GM19351 (cell line): ENCODE measurements around the gene CUTA.
A peak's percentile ranks its signal among the peaks of the same experiment; 100 is the strongest.

Experiments
- ATAC-seq: cut with Tn5 transposase; IDR thresholded peaks from one replicate; pipeline ENCODE4 v1.9.1; 2021; ENCODE audit warnings: mild to moderate bottlenecking, moderate library complexity; ENCODE audit not compliant: unreplicated experiment

Gene CUTA

DNA sequence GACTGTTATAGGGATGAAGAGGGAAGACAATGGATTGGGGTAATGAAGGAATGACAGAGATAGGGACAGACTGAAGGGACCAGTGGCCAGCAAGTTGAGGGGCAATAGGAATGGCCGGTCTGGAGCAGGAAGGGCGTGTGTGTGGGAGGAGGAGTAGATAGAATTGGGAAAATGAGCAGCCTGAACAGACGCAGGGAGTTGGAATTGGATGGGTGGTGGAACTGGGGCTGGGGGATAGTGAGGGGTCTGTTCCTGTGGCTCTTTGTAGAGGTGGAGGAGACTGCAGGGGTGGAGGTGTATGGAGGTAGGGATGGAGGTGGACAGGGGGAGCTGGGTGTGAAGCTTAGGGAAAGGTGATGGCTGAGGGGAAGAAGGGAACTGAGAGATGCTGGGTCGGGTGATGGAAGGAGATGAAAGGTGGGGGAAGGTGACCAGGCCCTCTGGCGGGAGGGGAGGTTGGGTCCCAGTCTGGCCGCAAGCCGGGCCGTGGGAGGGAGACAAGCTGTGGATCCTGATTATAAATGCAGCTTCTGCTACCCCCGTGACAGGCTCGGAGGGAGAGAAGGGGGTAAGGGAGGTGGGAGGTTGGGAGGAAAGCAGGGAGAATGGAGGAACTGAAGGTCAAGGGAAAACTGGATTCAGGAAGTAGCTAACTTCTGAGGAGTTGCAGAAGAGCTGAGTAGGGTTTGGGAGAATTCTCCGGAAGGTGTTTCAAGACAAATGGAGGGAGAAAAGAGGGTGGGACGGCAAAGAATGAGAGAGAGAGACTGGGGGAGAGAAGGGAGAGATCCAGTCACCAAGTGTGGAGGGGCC lies 7.2 kb upstream of the CUTA start:
- ATAC-seq = no peak

DNA sequence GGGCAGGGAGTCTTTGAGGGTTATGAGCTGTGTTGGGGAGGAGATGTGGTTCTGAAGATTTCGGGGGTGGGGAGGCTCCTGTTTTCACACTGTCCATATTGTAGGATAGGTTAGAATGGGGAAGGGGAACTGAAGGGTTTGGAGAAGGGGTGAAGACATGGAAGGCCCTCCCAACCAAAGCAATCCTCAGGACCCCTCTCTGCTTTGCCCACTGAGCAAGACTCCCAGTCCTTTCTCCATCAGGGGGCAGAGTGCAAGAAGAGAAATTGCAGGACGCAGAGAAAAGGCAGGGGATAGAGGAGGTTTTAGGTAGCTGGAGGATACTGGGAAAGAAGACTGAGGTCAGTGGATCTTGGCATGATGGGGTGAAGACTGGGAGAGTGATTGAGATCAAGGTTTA lies 5.9 kb upstream of the CUTA start:
- no peak for ATAC-seq

DNA sequence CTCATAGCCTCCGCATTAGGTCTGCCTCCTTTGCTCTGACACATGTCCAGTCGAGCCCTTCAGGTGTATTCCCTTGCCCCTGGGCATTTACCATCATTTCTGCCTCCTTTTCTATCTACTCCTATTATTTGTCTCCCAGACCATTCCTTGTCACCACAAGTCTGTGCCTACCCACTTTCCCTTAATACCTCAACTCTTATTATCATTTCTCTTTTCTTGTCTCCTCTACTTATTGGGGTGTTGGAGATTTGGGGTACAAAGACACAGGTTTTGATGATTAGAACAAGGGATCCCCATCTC lies 3.4 kb upstream of the CUTA start:
- no peak for ATAC-seq

DNA sequence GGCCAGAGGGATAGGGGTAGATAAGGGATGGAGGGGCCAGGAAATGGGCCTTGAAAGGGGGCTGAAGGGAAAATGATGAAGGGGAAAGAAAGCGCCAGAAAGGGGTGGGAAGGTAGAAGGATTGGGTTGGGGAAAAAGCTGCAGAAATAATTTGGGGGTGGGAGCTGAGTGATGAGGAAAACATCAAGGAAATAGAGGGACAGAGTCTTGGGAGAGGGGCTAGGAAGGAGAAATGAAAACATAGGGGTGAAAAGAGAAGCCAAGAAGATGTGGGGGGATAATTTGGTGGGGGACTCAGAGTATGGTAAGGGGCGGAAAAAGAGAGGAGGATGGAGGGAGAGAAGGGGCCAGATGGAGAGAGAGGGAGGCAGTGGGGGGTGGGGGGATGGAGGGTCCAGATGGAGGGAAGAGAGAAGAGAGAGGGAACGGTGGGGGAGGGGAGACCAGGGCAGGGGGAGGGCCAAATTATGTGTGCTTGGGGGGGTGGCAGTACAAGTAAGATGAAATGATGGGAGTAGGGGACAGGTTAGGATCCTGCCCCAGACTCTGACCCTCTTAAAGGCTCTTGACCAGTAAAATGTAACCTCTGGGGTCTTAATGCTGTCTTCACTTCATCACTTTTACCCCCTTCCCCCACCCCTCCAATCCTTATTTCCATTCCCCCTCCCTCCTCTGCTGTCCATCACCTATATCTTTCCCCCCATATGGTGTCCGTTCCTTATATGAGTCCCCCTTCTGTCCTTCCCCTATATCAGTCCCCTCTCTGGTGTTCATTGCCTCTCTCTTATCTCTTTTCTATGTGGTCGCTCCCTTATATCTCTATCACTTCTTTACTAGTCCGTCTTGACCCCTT lies 2.8 kb upstream of the CUTA start:
- no peak for ATAC-seq

DNA sequence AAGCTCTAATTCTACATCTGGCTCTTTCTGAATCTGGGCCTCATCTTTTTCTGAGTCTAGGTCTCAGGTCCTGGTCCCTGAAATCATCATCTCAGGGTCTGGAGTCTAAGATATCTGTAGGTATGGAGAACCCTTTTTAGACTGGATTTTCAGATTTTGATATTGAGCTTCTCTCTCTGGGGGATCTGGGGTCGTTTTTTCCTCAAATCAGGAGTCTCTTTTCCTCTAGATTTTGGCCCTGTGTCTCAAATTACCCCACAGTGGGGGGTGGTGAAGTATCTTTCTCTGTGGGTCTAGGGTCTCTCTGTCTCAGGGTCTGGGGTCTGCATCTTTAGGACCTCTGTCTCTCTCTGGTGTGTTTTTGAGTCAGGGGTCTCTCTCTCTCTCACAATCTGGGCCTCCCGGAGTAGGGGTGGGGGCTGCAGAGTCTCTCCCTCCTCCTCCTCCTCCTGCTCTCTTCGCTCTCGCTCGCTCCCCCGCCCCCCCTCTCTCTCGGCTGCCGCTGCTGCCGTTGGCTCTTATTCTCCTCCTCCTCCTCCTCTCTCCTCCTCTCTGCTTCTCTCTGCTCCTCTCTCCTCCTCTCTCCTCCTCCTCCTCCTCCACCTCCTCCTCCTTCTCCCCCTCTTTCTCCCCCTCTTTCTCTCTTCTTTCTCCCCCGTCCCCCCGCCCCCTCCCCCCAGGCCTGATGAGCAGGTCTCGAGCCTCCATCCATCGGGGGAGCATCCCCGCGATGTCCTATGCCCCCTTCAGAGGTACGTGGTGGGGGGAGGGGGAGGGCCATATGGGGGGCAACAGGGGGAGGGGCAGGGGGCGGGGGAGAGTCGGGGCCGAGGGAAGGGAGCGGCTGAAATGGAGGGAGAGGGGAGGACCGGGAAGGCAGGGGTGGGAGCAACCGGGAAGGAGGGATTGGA lies 1.9 kb upstream of the CUTA start, which contains the start of gene SYNGAP1:
TSS of gene SYNGAP1 (plus strand) at position 486 of the 911 bp plus-strand sequence. CDS start at position 686, 200 bp downstream.
- no peak for ATAC-seq

DNA sequence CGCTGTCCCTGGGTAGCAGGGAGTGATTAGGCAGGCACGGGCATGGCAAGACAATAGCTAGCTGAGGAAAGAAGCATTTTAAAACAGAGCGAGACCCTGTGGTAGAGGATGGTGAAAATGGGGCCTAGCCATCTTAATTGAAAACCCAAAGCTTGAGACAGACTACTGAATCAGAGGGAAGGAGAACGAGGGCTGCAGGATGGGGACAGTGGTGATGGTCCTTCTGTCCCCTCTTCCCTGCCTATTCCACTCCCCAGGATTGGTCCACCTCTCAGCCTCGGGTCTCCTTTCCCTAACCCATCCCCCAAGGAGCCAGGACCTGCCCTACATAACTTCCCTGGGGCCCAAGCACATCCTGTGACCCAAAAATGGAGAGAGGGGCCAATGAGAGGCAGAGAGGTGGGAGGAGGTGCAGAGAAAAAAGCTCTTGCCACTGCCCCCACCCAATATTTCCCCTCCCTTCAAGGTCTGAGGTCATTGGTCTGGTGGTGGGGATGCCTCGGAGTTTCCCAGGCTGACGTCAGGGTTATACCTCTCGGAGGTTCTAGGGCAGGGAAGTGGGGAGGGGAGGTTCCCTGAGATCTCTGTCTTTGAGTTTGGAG lies 884 bp upstream of the CUTA start:
- ATAC-seq = no peak

DNA sequence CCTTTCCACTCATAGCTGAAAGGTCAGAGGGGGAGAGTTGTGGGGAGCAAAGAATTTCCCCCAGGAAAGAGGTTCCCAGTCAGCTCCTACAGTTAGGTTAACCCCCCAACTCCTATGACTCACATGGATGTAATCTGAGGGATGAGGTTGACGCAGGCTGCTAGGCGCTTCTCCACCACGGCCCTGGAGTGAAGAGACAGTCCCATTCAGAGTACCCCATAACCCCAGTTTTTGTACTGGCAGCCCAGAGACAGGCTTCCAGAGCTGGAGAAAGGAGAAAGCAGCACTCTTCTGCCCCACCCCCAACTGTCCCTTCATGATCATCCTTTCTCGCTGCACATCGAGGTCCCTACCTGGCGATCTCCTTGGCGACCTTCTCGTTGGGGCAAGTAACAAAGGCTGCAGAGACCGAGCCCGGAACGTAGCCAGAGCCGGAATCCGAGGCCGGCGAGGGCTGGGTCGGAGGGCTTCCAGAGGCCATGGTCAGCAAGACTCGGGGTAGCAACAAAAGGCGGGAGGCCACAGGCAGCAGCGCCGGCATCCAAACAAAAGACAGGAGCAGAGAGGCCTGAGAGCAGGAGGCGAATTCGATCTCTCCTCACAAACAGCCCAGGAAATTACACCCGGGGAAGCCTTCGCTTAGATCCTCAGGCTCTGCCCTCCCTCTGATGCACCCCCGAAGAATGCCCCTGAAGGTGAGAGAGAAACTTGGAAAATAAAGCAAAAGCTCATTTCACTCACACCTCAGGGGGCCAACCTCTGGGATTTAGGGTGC lies 592 bp downstream of the CUTA start:
- ATAC-seq = no peak

DNA sequence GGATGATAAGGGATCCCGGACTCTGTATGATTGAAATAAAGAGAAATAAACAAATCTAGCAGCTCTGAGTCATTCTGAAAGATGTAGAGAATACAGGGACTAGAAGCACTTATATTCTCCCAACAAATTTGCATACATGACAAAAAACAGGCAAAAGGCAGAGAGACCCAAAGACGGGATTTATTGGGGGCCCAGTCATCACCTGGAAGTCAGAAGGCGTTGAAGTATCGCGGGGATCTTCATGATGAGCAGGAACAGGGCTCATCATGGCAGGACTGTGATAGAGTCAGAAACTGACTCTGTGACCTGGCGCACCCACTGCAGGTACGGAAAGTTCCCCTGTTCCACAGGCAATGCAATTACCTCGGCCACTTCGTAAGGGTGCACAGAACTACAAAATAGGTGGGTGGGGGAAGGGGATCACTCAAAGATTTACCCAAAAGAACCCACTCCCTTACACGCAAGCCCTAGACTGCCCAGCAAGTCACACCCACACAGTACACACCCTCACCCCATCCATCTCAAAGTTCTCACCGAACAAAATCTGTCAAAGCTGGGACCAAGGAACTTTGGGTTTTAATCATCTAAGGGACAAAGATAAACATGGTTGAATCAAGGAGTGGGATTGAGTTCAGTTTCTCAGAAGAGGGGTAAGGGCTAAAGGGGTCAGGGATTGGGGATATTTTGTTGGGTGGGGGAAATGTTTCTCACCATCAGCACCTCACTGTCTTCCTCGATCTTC lies 1.4 kb downstream of the CUTA start:
- no peak for ATAC-seq

DNA sequence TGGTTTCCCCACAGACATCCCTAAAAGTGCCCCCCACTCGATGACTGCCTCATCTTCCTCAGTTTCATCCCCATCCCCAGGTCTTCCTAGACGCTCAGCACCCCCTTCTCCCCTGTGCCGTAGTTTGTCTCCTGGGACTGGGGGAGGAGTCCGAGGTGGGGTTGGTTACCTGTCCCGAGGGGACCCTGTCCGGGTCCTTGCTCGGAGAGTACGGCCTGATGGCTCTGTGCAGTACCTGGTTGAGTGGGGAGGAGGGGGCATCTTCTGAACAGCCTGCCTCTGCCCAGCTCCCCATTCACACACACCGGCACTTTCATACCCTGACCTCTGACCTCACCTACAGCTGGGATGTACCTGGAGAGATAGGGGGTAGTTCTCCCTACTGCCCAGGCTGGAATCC lies 2.1 kb downstream of the CUTA start:
- ATAC-seq = no peak

DNA sequence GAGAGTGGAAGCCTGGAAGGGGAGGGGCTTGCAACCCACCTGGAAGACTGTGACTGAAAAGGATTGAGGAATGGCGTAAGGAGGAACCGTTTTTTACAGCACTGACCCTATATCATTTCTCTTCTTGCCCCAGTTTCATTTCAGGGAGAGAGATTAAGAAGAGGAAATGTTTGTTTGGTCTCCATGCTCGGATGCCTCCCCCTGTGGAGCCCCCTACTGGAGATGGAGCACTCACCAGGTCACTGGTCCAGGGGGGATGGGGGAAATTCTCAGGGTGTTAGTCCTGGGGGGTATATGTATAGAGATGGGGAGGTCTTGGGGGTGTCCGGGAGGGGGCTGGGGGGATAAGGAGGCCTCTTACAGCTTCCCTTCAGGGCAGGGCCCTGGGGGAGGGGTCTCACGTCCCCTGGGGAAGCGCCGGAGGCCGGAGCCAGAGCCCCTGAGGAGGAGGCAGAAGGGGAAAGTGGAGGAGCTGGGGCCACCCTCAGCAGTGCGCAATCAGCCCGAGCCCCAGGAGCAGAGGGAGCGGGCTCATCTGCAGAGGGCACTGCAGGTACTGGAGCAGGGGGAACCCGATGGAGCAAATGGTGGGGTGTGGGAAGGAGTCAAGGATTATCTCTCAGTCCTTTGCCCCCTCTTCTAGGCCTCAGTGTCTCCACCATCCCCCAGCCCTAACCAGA lies 3.2 kb downstream of the CUTA start:
- no peak for ATAC-seq

DNA sequence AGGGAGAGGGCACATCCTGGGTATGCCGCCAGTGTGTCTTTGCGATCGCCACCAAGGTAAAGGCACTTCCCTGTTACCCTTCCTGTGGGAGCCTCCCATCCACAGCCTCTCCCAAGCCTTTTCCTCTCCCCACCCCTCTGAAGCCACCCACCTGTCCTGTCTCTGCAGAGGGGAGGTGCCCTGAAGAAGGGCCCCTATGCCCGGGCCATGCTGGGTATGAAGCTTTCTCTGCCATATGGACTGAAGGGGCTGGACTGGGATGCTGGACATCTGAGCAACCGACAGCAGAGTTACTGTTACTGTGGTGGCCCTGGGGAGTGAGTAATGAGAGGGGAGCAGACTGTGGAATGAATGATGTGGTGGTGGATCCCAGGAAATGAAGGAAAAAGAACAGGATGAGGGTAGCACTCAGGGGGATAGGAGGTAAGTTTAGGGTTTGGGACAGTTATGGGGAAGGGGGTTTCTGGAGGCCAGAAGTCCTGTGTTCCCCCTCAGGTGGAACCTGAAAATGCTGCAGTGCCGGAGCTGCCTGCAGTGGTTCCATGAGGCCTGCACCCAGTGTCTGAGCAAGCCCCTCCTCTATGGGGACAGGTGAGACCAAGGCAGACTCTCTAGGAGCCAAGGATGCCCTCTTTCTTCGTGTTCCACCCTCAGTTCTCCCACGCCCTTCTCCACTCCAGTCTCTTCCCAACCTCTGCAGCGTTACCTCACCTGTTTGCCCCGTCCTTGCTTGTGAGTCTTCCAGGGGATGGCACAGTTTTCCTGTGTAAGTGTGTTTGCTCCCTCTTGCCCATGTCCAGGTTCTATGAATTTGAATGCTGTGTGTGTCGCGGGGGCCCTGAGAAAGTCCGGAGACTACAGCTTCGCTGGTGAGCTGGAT lies 4.4 kb downstream of the CUTA start:
- no peak for ATAC-seq

DNA sequence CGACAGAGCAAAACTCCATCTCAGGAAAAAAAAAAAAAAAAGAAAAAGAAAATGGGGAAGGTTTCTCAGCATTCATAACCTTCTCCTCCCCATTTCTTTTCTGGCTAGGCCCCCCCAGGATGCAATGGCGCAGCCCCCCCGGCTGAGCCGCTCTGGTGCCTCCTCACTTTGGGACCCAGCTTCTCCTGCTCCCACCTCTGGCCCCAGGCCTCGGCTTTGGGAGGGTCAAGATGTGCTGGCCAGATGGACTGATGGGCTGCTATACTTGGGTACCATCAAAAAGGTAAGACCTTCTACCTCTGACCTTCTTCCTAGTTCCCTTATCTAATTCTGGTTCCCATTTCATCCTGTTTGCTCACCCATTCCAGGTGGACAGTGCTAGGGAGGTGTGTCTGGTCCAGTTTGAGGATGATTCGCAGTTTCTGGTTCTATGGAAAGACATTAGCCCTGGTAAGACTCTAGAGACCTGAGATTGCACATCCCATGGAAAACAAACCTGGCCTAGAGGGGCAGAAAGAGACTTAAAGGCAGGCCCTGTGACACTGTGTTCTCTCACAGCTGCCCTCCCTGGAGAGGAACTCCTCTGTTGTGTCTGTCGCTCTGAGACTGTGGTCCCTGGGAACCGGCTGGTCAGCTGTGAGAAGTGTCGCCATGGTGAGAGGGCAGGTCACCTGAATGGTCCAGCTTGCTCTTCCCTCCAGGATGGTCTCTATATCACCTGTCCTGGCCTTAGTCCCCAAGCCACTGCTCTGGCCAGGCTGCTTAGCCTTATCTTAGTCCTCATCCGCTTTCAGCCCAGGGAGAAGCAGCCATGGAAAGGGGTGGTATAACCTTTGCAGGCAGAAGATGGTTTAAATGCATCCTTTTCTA lies 5.5 kb downstream of the CUTA start:
- ATAC-seq = no peak

DNA sequence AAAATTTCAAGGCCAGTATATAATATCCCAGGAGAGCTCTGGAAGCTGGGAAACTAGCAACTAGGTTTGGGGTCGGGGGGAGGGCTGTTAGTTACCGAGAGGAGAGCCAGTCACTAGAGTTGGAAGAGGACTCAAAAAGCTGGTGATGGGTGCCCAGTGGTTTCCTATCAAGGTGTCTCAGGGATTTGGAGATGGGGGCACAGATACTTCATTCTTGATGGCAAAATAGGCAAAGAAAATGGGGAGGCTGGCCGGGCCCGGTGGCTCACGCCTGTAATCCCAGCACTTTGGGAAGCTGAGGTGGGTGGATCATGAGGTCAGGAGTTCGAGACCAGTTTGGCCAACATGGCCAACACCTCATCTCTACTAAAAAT lies 6.3 kb downstream of the CUTA start:
- ATAC-seq = no peak

DNA sequence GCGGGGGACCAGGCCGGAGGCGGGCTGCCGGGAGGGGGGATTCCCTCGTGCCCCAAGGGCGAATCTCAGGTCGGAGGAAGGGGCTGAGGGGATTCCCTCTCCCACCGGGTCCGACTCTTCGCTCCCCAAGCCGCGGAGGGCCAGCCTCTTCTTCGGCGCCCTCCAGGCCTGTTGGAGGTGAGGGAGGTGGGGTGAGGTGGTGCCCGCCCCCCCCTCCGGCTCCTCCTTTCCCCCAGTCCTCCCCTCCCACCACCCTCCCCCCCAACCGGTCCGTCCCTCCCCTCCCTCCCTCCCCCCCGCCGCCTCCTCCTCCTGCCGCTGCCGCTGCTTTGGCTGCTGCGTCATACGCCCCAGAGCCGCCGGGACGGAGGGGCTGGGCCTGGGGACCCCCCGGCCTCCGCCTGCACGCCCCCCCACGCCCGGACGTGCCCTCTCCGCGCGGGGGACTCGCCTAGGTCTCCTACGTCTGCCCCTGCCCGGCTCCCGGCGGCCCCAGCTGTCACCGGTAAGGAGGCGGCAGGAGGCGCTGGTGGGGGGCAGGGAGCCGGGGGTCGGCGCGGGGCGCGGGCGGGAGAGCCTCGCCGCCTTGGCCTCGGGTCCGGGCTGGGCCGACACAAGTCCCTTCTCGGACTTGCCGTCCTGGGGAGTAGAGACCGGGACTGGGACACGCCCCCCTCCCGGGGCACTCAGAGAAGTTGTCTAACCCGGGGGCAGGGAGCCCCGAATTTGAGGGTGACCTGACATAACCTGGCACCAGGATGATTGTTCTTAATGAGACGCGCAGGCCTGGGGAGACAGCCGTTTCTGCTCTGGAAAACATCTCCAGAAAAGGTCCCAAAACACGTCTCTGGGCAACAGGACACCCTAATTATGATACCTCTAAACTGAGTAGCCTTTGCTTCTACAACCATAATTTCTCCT lies 6.9 kb downstream of the CUTA start, which contains the start of gene PHF1:
TSS of gene PHF1 (plus strand) at position 304 of the 921 bp plus-strand sequence. CDS start 1,250 bp downstream, outside the sequence.
- ATAC-seq = peak; percentile 29

DNA sequence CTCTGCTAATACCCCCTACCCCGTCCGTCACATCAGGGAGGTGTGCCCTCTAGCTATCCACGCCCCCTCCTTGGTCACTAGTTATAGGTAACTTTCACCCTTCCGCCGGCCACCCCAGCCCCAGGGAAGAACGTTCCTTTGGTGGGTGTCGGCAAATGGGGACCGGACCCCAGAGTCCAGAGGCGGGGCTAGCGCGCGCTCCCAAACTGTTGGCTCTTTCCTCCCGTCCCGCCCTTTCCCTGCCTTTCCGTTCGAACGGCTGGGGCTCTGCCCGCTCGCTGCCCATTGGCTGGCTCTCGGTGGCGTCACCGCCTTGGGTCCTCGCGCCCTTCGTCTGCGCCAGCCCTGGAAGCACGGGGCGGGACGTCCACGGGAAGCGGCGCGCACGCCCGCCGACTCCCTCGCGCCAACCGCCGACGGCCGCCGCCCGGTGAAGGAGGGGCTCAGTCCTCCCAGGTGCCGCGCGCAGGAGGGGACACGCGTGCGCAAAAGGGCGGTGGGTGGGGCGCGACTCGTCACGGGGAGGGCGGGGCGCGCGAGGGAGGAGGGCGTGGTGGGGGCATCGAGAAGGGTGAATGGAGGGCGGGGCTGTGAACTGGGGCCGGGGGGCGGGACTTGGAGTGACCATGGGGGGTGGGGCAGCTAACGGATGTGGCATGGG lies 7.7 kb downstream of the CUTA start:
- peak; percentile 84 for ATAC-seq
